Endothelial cell of hepatic sinusoid (primary cell): ENCODE results near the gene IL17RA.
"Not testable (repeated sequence)": the region's sequence is repeated elsewhere in the genome, so short reads cannot be mapped to it uniquely, and the experiment has no call there.

Experiments used
- in situ Hi-C: cut with HindIII; loops from 2 replicates; pipeline ENCODE4 v1.10.0; 2017; ENCODE audit warnings: low sequenced_read_pairs

IL17RA gene, protein sequence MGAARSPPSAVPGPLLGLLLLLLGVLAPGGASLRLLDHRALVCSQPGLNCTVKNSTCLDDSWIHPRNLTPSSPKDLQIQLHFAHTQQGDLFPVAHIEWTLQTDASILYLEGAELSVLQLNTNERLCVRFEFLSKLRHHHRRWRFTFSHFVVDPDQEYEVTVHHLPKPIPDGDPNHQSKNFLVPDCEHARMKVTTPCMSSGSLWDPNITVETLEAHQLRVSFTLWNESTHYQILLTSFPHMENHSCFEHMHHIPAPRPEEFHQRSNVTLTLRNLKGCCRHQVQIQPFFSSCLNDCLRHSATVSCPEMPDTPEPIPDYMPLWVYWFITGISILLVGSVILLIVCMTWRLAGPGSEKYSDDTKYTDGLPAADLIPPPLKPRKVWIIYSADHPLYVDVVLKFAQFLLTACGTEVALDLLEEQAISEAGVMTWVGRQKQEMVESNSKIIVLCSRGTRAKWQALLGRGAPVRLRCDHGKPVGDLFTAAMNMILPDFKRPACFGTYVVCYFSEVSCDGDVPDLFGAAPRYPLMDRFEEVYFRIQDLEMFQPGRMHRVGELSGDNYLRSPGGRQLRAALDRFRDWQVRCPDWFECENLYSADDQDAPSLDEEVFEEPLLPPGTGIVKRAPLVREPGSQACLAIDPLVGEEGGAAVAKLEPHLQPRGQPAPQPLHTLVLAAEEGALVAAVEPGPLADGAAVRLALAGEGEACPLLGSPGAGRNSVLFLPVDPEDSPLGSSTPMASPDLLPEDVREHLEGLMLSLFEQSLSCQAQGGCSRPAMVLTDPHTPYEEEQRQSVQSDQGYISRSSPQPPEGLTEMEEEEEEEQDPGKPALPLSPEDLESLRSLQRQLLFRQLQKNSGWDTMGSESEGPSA

DNA sequence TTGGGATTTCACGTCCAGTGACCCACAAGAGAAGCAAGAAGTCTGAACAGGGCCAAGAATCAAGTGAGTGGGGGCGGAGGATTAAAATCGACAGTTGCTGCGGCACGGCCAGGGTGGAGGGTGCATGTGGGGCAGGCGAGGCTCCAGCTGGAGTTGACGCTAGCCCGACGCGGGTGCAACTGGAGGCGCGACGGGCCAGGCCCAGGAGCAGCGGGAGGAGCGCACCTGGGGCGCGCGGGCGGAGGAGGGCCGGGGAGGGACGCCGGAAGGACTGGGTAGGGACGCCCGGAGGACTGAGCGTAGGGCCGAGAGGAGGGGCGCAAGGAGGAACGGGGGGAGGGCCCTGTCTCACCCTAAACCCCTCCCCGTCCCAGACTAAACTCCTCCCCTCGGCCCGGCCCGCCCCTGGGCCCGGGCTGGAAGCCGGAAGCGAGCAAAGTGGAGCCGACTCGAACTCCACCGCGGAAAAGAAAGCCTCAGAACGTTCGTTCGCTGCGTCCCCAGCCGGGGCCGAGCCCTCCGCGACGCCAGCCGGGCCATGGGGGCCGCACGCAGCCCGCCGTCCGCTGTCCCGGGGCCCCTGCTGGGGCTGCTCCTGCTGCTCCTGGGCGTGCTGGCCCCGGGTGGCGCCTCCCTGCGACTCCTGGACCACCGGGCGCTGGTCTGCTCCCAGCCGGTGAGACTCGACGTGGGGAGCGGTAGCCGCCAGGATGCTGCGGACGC is at the start of gene IL17RA:
TSS of gene IL17RA (plus strand) at position 447 of the 723 bp plus-strand sequence. CDS start at position 539, 92 bp downstream.
- in situ Hi-C loops: no loop called here

DNA sequence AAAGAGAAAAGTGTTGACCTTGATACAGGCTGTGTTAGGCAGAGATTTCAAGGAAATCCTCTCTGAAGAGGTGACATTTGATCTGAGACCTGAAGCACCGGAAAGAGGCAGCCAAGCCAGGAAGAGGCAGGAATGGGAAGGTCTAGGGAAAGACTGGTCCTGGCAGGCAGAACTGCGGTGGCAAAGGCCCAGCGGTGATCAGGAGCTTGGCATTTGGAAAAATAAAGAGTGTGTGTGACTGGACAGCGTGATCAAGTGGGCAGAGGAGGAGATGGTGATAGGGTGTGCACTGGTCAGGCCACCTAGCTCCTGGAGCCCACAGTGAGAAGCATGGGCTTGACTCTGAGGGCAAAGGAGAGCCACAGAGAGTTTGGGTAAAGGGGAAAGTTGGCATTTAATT is 49.6 kb upstream of the IL17RA start:
- in situ Hi-C loops: no loop called here

DNA sequence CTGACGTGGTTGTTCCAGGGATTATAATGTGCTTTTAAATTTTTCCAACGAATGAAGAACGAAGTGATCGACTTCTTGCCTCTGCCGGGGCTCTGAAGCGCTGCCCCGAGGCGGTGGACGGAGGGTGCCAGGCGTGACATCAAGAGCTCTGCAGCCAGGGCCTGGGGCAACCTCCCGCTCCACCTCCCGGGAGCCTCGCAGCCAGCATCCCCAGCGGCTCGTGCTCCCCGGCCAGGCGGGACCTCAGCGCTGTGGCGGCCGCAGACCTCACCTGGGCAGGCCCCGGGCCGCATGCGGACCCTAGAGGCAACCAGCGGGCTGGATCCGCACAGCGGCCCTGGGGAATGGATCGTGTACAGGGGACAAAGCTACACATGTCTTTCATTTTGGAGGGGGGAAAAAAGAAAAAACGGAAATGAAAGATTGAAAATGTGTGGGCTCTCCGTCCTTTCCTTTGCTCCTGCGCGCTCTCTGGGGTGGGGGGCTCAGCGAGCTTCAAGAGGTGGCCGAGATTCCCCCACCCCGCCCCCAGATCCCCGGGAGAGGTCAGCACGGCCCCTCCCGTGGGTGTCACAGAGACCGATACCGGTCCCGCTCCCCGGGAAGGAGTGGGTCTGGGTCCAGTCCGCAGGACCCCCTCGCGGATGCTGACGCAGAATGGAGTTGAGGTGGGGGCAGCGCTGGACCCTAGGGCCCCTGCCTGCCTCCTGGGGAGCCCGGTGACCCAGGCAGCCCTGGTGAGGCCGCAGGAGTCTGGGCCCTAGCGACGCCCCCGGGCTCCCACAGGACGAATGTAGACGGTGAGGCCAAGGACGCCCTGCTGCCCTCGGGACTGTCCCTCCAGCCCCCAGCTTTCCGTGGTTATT is 48.6 kb upstream of the IL17RA start:
- in situ Hi-C loops: not testable (repeated sequence)

DNA sequence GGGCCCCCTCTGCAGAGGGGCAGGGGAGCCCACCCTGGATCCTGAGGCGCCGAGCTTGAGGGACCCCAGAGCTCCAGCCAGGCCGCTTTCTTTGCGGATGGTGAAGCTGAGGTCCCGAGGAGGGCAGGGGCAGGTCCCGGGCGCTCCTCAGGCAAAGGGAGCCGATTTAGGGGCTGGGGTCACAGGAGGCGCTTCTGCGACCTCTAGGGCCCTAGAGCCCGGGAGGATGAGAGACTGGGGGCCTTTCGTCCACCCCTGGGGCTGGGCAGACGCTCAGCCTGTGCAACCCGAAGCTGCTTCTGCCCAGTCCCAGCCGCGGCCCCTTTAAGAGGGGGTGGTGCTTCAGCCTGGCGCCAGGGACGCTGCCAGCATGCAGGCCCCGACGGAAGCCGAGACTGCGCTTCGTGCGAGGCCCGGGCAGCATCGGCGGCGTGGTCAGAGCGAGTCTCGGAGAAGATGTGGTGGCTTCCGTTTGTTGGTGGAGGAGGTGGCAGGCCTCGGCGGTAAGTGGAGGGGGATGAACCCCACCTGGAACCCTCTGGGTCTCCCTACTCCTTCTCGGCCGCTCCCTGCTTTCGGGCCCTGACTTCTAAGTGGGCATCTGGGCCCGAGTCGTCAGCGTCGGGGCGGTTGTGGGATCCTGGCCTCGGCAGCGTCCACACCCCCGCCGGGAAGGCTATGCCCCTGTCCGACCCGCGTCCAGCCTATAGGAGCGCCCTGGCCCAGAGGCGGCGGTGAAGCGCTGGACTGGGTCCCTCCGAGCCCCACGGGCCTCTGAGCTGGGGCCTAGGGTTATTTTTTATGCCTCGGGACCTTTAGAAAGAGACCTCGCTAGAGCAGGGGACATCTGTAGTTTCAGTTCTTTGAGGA is 47.7 kb upstream of the IL17RA start:
- in situ Hi-C loops: not testable (repeated sequence)

DNA sequence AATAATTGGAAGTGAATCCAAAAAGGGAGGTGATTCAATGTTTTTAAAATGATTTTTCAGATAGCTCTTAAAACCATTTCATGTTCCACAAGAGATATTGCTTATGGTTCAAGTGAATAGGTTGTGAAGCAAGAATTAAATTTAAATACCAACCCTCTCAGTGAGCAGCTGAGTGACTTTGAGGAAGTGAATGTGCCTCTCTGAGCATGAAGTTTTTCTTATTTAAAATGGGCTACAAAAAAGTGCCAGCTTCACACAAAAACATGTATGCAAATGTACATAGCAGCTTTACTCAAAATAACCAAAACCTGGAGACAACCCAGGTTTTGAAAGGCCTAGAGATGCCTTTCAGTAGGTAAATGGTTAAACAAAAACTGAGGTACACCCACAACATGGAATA is 41.3 kb upstream of the IL17RA start:
- in situ Hi-C loops: no loop called here

DNA sequence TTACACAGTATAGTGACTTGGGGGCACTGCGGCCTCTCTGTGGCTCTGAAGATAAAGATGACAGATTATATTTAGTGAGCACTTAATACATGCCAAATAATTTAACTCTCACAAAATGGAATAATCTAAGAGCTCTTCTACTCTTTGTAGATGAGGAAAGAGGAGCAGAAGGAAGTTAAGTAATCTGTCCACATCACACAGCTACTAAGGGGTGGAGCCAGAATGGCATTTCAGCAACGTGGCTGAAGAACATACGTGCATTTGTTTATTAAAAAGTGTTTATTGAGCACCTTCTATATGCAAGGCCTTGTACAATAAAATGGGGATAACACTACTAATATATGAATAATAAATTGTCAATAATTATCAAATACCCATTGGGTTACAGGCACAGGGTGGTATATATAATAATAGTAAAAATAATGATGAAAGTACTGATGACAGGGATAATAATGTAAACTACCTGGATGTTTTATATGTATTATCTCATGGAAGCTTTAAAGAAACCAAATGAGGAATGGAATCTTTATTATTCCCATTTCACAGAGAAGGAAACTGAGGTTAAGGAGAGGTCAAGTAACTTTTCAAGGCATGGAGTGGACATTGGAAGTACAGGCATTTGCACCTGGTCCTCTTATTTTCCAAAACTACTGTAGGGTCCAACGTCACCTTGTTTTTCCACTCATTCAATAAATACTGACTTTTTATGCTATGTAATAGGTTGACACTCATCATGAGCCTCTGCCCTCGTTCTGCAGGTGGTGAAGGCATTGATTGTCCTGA is 38.0 kb upstream of the IL17RA start:
- in situ Hi-C loops: no loop called here

DNA sequence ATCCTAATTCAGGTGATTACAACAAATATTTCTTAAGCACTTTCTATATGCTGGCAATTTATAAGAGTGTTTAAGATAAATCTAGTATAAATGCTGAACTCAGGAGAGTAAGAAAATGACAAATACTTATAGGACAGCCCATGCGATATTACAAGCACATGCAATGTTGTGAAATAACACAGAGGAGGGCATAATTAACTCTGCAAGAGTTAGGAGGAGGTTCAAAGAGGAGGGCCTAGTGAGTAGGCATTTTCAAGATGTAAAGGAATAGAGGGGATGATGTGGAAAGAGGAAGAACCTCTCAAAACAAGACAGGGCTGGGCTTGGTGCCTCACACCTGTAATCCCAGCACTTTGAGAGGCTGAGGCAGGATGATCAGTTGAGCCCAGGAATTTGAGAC is 37.1 kb upstream of the IL17RA start:
- in situ Hi-C loops: no loop called here

DNA sequence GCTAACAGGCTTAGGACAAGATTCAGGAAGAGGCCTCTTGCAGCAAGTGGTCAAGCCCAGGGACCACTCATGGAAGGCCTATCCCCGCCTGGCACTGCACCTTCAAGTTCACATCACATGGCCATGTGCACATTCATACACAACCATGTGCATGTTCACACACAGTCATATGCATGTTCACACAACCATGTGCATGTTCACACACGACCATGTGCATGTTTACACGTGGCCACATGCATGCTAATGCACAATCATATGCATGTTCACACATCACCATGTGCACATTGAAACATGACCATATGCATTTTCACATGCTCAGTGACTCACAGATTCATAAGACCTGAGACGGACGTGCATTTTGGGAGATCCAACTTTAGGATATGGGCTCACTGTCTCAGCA is 28.7 kb upstream of the IL17RA start:
- in situ Hi-C loops: loop anchor here (25.0 kb wide), 1 partner anchor 431 kb away; no protein-coding TSS in a partner anchor

DNA sequence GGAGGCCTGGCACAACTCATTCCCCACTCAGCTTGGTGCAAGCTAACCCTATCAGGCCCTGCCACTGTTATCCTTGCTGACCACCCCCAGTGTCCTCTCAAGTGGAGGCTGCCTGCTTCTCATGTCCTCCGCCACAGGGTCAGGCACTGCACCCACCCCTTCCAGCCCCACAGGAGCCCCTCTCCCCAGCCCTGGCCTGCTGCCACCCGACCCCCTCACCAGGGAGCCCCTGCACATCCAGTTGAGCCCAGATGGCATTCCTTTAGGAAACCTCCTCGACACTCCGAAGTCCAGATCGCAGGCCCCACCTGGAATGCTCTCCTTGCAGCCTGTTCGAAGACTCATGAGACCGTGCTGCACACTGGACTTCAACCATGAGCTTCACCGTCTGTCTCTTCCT is 28.0 kb upstream of the IL17RA start:
- in situ Hi-C loops: loop anchor here (25.0 kb wide), 1 partner anchor 430 kb away; no protein-coding TSS in a partner anchor

DNA sequence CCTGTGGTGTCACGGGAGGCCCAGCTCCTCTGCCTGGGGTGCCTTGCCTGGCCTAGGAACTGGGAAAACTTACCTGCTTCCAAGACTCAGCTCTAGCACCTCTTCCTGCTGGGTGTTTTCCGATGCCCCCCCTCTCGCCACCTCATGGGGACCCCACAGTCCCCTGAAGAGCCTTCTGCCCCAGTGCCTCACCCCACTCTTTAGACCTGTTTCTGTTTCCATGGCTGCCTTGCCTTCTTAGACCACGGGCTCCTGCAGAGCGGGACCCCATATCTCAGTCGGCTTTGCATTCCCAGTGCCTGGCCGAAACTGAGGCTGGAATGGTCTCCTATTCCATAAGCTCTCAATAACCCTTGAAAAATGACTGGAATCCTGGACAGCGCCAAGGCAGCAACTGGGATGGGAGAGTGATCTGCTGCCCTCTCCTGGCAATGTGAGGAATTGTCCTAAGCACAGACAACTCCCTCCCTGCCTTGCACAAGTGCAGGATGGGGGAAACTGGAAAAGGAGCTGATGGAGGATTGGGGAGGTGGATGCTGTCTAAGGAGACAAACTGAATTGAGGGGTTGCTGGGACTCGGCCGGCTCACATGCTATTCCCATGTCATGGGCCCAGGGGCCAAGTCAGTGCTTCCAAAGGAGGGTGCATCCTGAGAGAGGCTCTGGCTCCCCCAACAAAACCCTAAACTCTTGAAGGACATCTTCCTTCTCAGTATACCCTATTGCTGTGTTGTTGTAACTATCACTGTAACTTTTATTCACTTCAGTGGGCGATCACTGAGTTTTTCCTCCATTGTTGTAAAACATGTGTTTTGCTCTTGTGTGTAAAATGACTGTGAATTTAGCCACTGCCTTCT is 26.6 kb upstream of the IL17RA start:
- in situ Hi-C loops: loop anchor here (25.0 kb wide), 1 partner anchor 429 kb away; no protein-coding TSS in a partner anchor

DNA sequence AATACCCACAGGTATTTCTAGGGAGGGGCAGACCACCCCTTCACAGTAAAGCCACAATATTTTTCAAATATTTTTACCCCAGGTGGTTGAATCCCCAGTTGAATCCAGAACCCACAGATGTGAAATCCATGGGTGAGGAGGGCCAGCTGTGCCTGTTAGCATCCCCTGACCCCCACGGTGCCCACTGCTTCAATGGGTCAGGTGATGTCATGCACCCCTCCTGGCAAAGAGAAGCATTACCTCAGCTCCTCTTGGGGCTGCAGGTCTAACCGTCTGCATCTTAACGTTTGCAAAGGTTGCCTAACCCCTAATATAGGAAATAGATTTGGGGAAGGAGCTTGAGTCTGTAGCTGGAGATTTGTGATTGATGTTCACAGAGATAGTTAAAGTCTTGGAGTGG is 24.7 kb upstream of the IL17RA start:
- in situ Hi-C loops: loop anchor here (25.0 kb wide), 1 partner anchor 427 kb away; no protein-coding TSS in a partner anchor

DNA sequence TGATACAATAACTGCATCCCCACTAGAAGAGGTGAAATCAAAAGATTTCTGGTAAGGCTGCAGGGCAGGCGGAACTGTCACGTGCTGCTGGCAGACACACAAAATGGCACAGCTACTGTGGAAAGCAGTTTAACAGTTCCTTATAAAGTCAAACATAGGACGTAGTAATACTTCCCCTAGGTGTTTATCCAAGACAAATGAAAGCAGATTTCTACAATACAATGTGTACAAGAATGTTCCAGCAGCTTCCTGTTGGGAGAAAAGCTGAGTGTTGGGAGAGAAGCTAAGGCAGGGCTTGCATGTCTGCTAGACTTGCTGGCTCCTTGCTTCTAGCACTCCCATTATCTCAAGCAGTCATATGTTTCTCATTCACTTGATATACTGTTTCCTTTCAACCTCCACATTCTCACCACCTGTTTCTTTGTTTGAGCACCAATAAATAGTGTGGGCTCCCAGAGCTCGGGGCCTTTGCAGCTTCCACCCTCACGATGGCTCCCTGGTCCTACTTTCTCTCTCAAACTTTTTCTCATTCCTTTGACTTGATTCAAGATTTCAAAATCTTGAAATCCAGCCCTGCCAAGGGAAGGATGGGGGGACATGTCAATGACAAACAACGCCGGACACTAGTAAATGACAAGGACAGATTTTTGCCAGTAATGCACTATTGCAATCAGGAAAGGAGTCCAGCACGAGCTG is 21.2 kb upstream of the IL17RA start:
- in situ Hi-C loops: loop anchor here (25.0 kb wide), 1 partner anchor 424 kb away; no protein-coding TSS in a partner anchor

DNA sequence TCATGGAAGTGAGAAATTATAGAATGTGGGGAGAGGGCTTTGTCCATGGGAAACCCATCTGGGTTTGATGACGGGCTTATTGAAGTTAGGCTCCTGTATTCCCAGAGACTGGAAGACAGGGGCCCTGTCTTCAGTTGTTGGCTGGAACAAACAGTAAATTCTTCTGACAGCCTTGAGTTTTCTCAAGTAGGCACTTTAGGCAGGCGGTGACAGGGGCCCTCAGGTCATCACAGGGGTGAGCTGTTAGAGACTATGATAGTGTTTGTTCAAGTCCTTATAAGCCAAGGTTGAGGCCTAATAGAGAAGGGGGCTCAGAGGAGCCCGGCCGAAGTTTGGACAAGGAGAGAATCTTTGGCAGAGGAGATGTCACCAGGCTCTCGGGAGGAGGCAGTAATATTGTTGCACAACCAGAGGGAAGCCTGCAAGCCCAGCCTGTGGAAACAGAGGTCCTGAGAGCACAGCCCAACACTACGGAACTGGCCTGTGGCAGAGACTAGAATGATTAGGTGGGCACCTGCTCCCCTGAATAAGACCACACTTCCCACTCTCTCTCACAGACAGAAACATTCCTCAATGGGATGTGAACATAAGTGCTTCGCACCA is 20.2 kb upstream of the IL17RA start:
- in situ Hi-C loops: loop anchor here (25.0 kb wide), 1 partner anchor 423 kb away; no protein-coding TSS in a partner anchor

DNA sequence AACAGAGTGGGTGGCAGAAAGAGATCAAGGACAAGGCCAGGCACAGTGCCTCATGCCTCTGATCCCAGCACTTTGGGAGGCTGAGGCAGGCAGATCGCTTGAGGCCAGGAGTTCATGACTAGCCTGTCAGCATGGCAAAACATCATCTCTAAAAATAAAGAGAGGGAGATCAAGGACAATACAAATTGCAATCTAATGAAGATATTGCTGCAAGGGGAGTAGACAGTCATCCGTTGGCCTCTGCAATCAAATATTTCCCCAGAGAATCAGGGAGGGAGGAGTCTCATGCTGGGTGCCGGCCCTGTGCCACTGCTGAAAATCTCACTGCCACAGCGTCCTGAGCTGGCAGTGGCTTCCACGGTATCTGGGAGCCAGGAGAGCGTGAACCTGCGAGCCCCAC is 19.4 kb upstream of the IL17RA start:
- in situ Hi-C loops: loop anchor here (25.0 kb wide), 1 partner anchor 422 kb away; no protein-coding TSS in a partner anchor

DNA sequence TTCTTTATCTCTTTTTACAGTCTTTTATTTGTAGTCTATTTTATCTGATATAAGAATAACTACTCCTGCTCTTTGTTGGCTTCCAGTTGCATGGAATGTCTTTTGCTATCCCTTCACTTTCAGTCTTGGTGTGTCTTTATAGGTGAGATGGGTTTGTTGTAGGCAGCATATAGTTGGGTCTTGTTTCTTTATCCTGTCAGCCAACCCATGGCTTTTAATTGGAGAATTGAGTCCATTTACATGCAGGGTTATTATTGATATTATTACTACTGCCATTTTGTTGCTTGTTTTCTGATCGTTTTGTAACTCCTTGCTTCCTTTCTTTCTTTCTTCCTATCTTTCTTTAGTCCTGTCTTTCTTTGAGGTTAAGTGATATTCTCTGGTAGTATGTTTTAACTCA is 11.9 kb upstream of the IL17RA start:
- in situ Hi-C loops: loop anchor here (25.0 kb wide), 1 partner anchor 414 kb away; no protein-coding TSS in a partner anchor

DNA sequence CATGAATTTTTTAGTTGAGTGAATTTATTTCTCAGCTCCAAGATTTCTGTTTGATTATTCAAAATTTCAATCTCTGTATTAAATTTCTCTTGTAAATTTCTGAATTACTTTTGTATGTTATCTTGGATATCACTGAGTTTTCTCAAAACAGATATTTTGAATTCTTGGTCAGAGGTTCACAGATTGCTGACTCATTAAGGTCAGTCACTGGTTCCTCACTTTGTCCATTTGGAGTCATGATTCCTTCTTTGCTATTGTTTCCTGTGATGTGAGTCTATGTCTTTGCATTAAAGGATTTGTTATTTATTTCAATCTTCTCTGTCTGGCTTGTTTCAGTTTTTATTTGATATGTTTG is 10.2 kb upstream of the IL17RA start:
- in situ Hi-C loops: loop anchor here (25.0 kb wide), 1 partner anchor 413 kb away; no protein-coding TSS in a partner anchor
